NCI-H2171 (cell line): ENCODE data around the gene TBC1D19.

Experiments
- DNase-seq: peaks from one replicate; lab custom pipeline; 2025; lab: John Stamatoyannopoulos, UW

The TBC1D19 gene

GRCh38 chr4:26784207-26784865 lies 200.5 kb downstream of the TBC1D19 start:
- no peak for DNase-seq

DNA sequence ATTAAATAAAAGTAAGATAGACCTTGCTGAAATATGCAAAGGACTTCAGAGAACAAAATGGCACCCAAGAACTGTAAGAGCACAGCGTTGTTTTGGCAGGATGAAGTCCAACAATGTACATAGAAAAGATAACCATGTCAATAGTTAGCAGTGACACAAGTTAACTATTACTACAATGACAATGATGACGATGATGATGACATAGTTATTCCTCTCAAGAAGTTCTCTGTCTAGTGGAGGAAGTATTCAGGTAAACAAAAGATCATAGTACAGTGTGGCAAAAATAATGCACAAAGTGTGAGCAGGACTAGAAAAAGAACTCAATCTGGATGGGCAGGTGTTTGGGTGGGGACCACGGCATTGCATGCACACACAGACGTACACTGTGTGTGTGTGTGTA lies 201.4 kb downstream of the TBC1D19 start:
- no peak for DNase-seq

GRCh38 chr4:26785810-26786209 lies 201.9 kb downstream of the TBC1D19 start:
- DNase-seq, result no peak

- no peak for DNase-seq
Observed at GRCh38 chr4:26786916-26787315, 203.0 kb downstream of the TBC1D19 start.

DNA sequence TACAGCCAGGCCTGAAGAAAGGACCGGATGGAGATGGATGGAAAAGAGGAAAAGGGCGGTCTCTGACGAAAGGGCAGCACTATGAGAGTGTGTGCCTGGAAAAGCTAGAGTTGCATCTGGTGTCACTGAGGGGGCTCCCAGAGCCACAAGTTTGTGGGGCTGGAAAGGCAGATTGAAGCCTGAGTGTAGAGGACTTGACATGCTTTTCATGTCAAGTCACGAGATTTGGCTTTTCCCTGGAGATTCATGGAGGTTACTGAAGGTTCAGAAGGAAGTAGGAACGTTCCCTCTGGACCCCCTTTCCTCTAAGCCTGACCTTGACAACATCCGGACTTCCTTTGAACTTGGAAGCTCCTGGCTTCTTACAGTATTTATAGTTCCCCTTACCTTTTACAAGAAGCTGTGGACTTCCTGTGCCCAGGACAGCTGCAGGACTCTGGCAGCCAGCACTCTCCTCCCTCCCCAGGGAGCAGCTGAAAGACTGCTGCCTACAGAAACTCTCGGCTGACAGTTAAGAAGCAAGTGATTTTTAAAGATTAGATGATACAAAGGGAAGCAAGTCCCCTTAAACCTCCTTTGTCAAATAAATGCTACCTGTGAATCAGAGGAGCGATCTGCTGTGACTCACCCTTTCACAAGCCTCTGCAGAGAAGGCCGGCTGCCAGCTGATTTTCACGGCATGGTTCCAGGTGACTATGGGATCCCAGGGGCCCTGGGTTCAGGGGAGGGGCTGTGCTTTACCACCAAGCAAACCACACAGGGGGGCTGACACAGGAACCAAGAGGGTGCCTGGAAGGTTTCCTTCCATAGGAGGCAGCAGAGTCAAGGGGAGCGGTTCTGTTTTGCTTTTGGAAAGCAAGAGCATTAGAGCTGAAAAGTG lies 203.8 kb downstream of the TBC1D19 start:
- DNase-seq, result peak; percentile 22

DNA sequence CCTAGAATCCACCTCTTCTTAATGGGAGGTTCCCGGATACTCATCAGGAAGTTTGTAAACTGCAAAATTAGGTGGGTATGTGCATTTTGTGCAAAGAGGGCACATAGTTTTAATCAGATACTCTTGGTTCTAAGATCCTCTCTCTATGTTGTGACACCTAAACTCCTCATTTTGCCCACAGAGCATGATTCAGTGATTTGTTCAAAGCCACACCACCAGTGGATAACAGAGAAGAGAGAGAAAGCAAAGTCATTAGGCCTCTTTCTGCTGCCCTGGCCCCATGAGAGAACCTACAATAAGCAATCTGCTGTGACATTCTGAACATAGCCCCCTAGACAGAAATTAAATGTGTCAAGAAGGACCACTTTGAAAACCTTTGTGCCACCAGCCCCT lies 204.5 kb downstream of the TBC1D19 start:
- DNase-seq, result no peak

- no peak for DNase-seq
Observed at GRCh38 chr4:26789208-26789607, 205.3 kb downstream of the TBC1D19 start.

DNA sequence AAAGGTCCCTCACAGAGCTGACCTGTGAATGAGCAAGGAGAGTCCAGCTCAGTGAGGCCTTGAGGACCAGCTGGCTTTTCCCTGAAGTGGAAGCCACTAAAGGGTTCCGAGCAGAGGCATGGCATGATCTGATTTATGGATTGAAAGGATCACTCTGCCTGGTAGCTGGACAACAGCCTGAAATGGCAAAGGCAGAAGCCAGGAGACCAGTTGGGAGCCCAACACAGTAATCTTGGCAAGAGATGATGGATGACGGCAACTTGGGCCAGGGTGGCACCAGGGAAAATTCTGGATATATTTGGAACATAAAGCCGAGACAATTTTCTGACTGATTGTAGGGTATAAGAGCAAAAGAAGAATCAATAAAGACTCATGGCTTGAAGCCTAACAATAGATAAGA lies 207.5 kb downstream of the TBC1D19 start:
- no peak for DNase-seq

DNA sequence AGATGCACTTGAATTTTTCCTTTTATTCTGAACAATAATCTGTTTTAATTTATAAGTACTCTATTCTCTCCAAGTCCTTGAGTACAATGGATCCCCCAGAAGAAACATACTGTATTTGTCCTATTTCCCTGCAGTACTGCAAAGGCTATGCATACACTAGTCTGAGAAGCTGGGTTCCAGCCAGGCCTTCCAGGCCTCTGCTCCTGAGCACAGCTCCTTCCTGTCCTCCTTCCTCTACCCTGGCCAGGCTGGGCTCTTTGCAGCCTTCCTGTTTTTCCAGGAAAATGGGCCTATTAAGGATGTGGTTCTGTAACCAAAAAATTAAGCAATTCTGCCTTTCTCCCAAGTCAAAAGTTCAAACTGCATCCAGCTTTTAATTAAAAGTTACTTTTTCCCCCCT lies 208.8 kb downstream of the TBC1D19 start:
- DNase-seq, result no peak

DNA sequence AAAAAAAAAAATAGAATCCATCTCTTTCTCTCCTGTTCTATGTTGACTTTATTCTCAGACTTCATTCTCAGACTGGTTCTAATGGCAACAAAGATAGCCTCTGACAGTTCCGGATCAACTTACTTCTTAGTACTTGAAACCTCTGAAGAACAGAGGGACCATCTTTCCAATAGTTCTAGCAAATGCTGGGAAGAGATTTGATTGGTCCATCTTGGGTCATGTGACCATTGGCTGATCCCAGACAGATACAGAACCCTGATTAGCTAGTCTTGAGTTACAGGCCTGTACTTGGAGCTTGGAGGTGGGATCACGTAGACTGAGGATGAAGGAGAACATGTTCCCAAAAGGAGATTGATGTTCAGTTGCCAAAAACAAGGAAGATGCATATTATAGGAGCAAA lies 209.9 kb downstream of the TBC1D19 start:
- DNase-seq, result no peak

DNA sequence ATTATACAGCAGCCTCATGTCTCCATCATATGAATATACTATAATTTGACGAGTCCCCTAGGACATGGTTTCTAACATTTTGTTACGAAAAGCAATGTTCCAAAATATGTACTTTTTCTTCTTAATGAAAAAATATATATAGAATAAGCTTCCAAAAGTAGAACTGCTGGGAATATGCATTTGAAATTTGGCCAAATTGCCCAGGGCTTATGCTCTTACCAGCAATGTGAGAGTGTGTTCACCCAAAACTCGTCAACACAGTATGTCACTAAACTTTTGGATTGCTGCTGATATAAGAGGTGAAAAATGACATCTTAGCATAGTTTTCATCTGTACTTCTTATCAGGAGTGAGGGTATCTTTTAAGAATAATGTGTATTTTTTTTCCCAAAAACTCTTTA lies 212.2 kb downstream of the TBC1D19 start:
- no peak for DNase-seq

DNA sequence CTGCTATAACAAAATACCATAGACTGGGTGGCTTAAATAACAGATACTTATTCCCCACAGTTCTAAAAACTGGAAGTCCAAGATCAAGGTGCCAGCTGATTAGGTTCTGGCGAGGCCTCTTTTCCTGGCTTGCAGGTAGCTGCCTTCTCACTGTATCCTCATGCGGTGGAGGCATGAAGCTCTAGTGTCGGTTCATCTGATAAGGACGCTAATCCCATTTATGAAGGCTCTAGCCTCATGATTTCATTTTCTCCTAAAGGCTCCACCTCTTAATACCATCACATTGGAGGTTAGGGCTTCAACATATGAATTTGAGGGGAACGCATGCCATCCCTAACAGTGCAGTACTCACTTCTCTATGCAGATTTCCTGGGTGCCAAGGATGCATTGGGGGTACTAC lies 218.9 kb downstream of the TBC1D19 start:
- DNase-seq, result no peak

GRCh38 chr4:26803211-26803861 lies 219.5 kb downstream of the TBC1D19 start:
- DNase-seq, result peak; percentile 31

GRCh38 chr4:26804451-26804850 lies 220.6 kb downstream of the TBC1D19 start:
- no peak for DNase-seq

DNA sequence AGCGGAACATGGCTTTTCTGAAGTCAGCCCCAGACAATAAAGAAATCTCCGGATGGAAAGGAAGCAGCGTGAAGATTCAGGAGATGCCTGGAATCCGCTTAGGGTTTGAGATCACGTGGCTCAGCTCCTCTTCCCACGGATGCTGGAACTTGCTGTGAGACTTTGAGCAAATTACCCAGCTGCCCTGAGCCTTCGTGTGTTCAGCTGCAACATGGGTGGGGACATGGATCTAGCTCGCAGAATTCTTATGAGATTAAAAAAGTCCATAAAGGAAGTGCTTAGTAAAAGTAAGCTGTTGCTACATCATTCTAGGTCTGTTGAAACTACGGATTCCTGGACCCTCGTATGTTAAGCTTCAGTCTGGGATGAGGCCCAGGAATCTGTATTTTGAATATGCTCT lies 221.0 kb downstream of the TBC1D19 start:
- DNase-seq, result no peak
